Bronchial epithelial cell (primary cell): Measurements from ENCODE around the gene C12orf43. TPM values are rescaled to one million over a fixed set of nuclear protein-coding genes. Genes with fewer than 3 reads are reported as not detected.

Experiments used
- DNase-seq: peaks from one replicate; pipeline ENCODE4 v3.0.0-alpha.2; 2010; ENCODE audit warnings: low read depth
- FAIRE-seq: peaks from 2 replicates; lab custom pipeline; 2011; peaks lifted over from hg19 to GRCh38; lab: Jason Lieb, UNC
- H3K27me3 ChIP-seq: 2 replicates; pipeline ENCODE4 v1.5.1; 2011; ENCODE audit warnings: low read length; ENCODE audit not compliant: control insufficient read depth, insufficient read depth
- H3K36me3 ChIP-seq: 2 replicates; pipeline ENCODE4 v1.5.1; 2011; ENCODE audit warnings: low read length; ENCODE audit not compliant: control insufficient read depth, insufficient read depth
- H3K4me3 ChIP-seq: 2 replicates; pipeline ENCODE4 v1.5.1; 2011; ENCODE audit warnings: mild to moderate bottlenecking, low read depth, low read length, control low read depth
- total RNA-seq: library from RNA; depleted of rRNA; stranded (reverse); fragments of >200 nt; gene quantifications from 2 replicates; pipeline ENCODE4 v1.2.1, GENCODE V29; 2014
- TF ChIP-seq, protein P1 (sequence below): IDR thresholded peaks from 2 replicates; pipeline ENCODE4 v1.5.1; 2011; ENCODE audit warnings: mild to moderate bottlenecking, moderate library complexity, low read length, control low read depth, inconsistent platforms; ENCODE audit not compliant: insufficient read depth, severe bottlenecking

The C12orf43 gene
- total RNA-seq, 1 donor from 2014 or later, result 6.3 TPM

DNA sequence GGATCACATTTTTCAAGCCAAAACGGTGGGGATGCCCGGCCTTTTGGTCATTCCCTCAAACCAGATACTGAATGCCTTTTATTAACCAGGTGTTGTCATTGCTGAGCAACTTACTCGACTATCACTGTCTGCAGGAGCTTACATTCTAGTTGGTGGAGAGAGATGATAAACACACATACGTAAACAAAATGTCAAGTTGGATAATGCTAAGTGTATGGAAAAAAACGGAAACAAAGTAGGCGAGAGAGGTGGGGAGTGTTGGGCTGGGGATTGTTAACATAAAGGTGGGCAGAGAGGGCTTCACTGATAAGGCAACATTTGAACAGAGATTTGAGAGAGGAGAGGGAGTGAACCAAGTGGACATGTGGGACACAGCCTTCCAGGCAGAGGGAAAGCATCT lies 4.5 kb downstream of the C12orf43 start:
- no peaks in the 10 kb centered on the region for H3K27me3 ChIP-seq
- no peak for FAIRE-seq
- peaks cover 6% of the 10 kb centered on the region for H3K36me3 ChIP-seq
- DNase-seq, result no peak
- no peak overlapping the region for H3K4me3 ChIP-seq
- TF ChIP-seq, protein P1, sequence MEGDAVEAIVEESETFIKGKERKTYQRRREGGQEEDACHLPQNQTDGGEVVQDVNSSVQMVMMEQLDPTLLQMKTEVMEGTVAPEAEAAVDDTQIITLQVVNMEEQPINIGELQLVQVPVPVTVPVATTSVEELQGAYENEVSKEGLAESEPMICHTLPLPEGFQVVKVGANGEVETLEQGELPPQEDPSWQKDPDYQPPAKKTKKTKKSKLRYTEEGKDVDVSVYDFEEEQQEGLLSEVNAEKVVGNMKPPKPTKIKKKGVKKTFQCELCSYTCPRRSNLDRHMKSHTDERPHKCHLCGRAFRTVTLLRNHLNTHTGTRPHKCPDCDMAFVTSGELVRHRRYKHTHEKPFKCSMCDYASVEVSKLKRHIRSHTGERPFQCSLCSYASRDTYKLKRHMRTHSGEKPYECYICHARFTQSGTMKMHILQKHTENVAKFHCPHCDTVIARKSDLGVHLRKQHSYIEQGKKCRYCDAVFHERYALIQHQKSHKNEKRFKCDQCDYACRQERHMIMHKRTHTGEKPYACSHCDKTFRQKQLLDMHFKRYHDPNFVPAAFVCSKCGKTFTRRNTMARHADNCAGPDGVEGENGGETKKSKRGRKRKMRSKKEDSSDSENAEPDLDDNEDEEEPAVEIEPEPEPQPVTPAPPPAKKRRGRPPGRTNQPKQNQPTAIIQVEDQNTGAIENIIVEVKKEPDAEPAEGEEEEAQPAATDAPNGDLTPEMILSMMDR, result no peak

DNA sequence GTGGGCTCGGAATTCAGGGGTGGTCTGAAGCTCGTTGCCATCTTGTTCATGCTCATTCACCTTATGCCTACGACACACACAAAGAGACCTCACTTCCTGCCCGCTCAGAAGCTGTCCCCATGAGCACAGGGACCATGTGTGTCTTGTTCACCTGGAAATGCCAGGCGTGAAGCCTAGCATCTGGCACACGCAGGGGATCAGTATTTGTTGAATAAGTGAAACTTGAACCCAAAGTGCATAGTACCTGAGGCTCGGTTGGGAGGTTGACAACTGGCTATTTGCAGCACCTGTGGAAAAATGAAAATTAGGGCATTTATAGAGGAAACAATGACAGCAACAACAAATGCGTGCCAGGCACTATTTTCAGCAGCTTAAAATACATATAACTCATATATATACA lies 5.4 kb downstream of the C12orf43 start:
- Histone ChIP-seq H3K4me3 (no peak overlapping the region), H3K27me3 (no peaks in the 10 kb centered on the region), H3K36me3 (peaks cover 6% of the 10 kb centered on the region)
- TF ChIP-seq, protein P1, result no peak
- no peak for FAIRE-seq
- no peak for DNase-seq

DNA sequence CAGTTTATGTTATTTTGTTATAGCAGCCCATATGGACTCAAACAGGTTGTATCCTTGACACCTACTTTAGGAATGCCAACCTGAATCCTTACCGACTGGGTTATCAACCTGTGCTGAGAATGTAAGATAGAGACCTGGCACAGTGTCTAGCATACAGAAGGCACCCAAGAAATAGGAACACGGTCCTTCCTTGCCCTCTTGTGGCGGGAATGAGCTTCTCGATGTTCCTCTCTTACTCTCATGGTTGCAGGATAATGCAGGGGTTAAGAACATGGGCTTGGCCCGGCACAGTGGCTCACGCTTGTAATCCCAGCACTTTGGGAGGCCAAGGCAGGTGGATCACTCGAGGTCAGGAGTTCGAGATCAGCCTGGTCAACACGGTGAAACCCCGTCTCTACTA lies 6.5 kb downstream of the C12orf43 start:
- H3K36me3 ChIP-seq, result peaks cover 7% of the 10 kb centered on the region
- DNase-seq, result peak; percentile 60
- H3K4me3 ChIP-seq, result no peak overlapping the region
- H3K27me3 ChIP-seq, result no peaks in the 10 kb centered on the region
- no peak for FAIRE-seq
- TF ChIP-seq, protein P1, result peak; percentile 76

DNA sequence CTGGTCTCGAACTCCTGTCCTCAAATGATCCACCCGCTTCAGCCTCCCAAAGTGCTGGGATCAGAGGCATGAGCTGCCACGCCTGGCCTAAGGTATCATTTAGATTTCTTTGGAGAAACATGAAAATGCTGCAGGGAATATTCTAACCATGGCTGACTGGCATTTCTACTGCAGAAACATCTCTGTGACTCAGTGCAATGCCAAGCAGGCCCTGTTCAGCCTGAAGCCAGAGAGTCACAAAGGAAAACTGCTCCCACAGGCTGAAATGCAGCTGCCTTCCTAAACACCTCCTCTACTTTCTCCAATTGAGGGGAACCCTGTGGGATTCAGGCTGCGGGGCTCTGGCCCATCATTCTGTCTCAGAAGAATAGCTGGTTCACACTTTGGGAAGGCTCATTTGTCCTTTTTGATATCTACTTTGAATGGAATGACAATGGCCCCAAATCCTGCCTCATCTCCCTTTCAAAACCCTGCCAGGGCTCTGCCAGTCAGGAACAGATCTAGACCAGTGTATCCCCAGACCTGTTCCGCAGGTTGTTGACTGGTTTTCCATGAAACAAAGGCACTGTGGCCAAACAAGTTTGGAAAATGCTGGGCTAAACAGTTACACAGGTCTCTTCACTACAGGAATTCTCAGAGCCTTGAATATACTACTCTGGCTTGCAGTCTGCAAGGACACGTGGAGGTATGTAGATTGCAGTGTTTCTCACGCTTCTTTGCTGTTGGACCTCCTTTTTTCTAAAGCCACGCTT lies 7.8 kb downstream of the C12orf43 start:
- FAIRE-seq (no peak), DNase-seq (peak; percentile 25)
- no peaks in the 10 kb centered on the region for H3K27me3 ChIP-seq
- H3K36me3 ChIP-seq, result peaks cover 15% of the 10 kb centered on the region
- H3K4me3 ChIP-seq, result no peak overlapping the region
- TF ChIP-seq, protein P1, result no peak

DNA sequence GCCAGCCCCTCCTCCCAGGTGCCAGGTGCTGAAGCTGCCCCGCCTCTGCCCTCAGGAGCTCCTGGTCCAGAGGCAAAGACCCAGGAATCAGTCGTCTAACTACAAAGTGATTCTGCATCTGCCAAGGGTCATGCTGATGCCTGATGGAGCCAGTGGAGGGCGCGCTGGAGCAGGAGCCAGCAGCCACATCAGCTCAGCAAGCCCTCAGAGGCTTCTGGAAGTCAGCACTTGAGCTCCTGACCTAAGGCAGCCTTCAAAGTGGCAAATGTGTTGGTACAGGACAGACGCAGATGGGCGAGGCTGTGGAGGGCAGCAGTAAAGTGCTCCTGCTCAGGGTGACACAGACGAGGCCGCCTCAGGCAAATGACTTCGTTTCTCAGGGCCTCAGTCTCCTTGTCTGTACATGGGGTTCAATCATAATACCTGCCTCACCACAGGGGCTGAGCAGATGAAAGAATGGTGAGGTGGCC lies 10.9 kb downstream of the C12orf43 start:
- Histone ChIP-seq H3K4me3 (no peak overlapping the region), H3K27me3 (no peaks in the 10 kb centered on the region), H3K36me3 (peaks cover 12% of the 10 kb centered on the region)
- no peak for FAIRE-seq
- peak; percentile 39 for DNase-seq
- TF ChIP-seq, protein P1, result peak; percentile 78
